CD4-positive, CD25-positive, alpha-beta regulatory T cell (primary cell): ENCODE data around the gene VSIG2. TPM values are rescaled to one million over a fixed set of nuclear protein-coding genes. Genes with fewer than 3 reads are reported as not detected.
A peak's percentile ranks its signal among the peaks of the same experiment; 100 is the strongest.

ENCODE experiments used
- ATAC-seq, 2 donors: fragments of 150-1000 bp; cut with Tn5 transposase; one replicate each; pipeline ENCODE4 v1.10.0; 2021; ENCODE audit warnings: low read depth in 2 of 2, moderate number of reproducible peaks in 2 of 2, moderate library complexity in 1 of 2
- DNase-seq, 3 donors: peaks; one replicate each; pipeline versions ENCODE4 v3.0.0 to v3.0.0-alpha.2; 2012 to 2022; ENCODE audit warnings: mixed read lengths in 1 of 3
- H3K27ac ChIP-seq: one replicate; pipeline ENCODE4 v1.7.0; 2013; ENCODE audit warnings: mild to moderate bottlenecking, low read length; ENCODE audit not compliant: insufficient read depth, poor library complexity, severe bottlenecking
- H3K27me3 ChIP-seq: one replicate; pipeline ENCODE4 v1.7.0; 2013; ENCODE audit warnings: low read length; ENCODE audit not compliant: control insufficient read depth, insufficient read depth
- H3K36me3 ChIP-seq: one replicate; pipeline ENCODE4 v1.7.0; 2013; ENCODE audit warnings: mild to moderate bottlenecking, low read length, moderate library complexity; ENCODE audit not compliant: control insufficient read depth, insufficient read depth
- H3K4me1 ChIP-seq: 2 replicates; pipeline ENCODE4 v1.7.0; 2013; ENCODE audit warnings: mild to moderate bottlenecking, low read length; ENCODE audit not compliant: insufficient read depth, control insufficient read depth, poor library complexity, severe bottlenecking
- H3K4me3 ChIP-seq: one replicate; pipeline ENCODE4 v1.7.0; 2013; ENCODE audit warnings: low read depth, mild to moderate bottlenecking, low read length, moderate library complexity
- H3K9me3 ChIP-seq, 2 experiments: 1 replicate in 1 of 2; 2 replicates in 1 of 2; pipeline ENCODE4 v1.7.0; 2013; ENCODE audit warnings: low read length in 2 of 2, mild to moderate bottlenecking in 1 of 2, moderate library complexity in 1 of 2; ENCODE audit not compliant: control insufficient read depth in 2 of 2
- H3K27ac Mint-ChIP-seq, 3 donors: one replicate each; pipeline ENCODE4 v1.8.0; 2020 to 2022; ENCODE audit warnings: mild to moderate bottlenecking in 3 of 3, mixed read lengths in 3 of 3, moderate library complexity in 2 of 3
- H3K27me3 Mint-ChIP-seq: one replicate; pipeline ENCODE4 v1.8.0; 2022; ENCODE audit warnings: mild to moderate bottlenecking, mixed read lengths
- H3K36me3 Mint-ChIP-seq: one replicate; pipeline ENCODE4 v1.8.0; 2020; ENCODE audit warnings: mixed read lengths
- H3K4me1 Mint-ChIP-seq, 4 donors: one replicate each; pipeline ENCODE4 v1.8.0; 2020 to 2022; ENCODE audit warnings: mixed read lengths in 4 of 4, mild to moderate bottlenecking in 1 of 4
- H3K4me3 Mint-ChIP-seq, 4 donors: one replicate each; pipeline ENCODE4 v1.8.0; 2020 to 2022; ENCODE audit warnings: mild to moderate bottlenecking in 4 of 4, mixed read lengths in 4 of 4, moderate library complexity in 3 of 4
- H3K9me3 Mint-ChIP-seq, 7 donors: one replicate each; pipeline ENCODE4 v1.8.0; 2020 to 2022; ENCODE audit warnings: mixed read lengths in 7 of 7, mild to moderate bottlenecking in 3 of 7, moderate library complexity in 2 of 7
- polyA plus RNA-seq, 4 donors: library from polyadenylated mRNA; unstranded; fragments of 300-500 nt; fragmentation: Illumina TruSeq; gene quantifications; one replicate each; pipeline ENCODE4 v1.2.3, GENCODE V29; 2021
- total RNA-seq: library from RNA; stranded (reverse); gene quantifications from one replicate; pipeline ENCODE4 v1.2.3, GENCODE V29; 2022

The VSIG2 gene
- total and polyA plus RNA-seq, 5 donors from 2014 or later: 0.44 to 3.9 (median 0.75) TPM

DNA sequence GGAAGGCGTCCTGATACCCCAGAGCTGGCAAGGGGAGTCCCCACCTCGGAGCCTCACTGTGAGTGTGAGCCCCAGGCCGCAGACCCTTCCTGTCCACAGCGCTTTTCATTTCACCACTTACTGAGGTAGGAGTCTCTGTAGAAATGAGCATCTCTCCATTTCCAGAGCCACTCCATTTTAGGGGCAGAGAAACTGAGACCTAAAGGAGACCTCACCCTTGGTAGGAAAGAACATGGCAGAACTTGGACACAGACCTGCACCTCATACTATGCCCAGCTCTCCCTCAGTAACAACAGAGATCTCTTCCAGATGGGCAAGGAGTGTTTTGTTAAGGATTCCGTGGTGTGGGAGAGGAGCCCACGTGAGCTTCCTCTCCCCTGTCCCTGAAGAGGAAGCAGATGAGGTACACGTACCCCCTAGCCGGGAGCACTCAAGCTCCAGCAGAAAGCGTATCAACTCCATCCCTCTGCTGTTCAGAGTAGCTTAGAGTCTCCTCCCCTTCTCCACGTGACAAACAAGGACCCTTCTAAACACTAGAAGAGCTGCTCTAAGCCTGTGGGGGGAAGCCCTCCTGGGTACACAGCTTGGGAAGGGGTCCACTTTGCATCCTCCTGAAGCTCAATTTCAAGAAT lies 532 bp upstream of the VSIG2 start:
- Mint-ChIP-seq H3K4me1 (peaks cover 0 to 10% (median 0%) of the 10 kb centered on the region in 4 donors), H3K27ac (peak overlapping the region in 1 of 3 donors; percentile 93)
- H3K27ac ChIP-seq: no peak overlapping the region

DNA sequence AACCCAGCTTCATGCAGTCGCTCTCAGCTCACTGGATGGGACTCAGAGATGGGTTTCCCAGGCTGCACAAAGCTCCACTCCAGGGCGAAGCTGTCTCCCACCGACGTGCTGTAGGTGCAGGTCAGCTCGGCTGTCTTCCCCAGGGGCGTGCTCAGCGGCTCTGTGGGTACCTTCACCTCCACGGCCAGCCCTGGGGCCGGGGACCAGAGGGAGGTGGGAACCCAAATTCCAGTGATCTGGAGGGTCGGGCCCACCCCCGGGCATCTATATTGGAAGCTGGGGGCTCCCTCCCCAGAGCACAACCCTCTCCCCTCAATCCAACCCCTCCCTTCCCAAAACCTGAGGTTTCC lies 689 bp downstream of the VSIG2 start:
- ATAC-seq (no peak), DNase-seq (no peak)
- Mint-ChIP-seq H3K4me3 (no peak overlapping the region), H3K36me3 (no peaks in the 10 kb centered on the region), H3K4me1 (peaks cover 0 to 16% (median 2%) of the 10 kb centered on the region in 4 donors), H3K9me3 (no peaks in the 10 kb centered on the region), H3K27me3 (peaks cover 21% of the 10 kb centered on the region), H3K27ac (no peak overlapping the region)
- Histone ChIP-seq H3K27me3 (no peaks in the 10 kb centered on the region), H3K4me1 (no peaks in the 10 kb centered on the region), H3K4me3 (no peak overlapping the region), H3K36me3 (no peaks in the 10 kb centered on the region), H3K27ac (no peak overlapping the region), H3K9me3 (no peaks in the 10 kb centered on the region)

More for the DNA sequence above, 532 bp upstream of the VSIG2 start:
- H3K27me3 Mint-ChIP-seq: peaks cover 29% of the 10 kb centered on the region
- H3K4me1 ChIP-seq: no peaks in the 10 kb centered on the region
- peaks cover 1% of the 10 kb centered on the region for H3K27me3 ChIP-seq
- H3K4me3 Mint-ChIP-seq: peak overlapping the region in 1 of 4 donors; percentile 45
- peaks cover 0 to 1% (median 0%) of the 10 kb centered on the region in 7 donors for H3K9me3 Mint-ChIP-seq
- no peaks in the 10 kb centered on the region for H3K9me3 ChIP-seq
- H3K36me3 ChIP-seq: no peaks in the 10 kb centered on the region
- no peaks in the 10 kb centered on the region for H3K36me3 Mint-ChIP-seq
- ATAC-seq (no peak), DNase-seq (no peak)
- no peak overlapping the region for H3K4me3 ChIP-seq

DNA sequence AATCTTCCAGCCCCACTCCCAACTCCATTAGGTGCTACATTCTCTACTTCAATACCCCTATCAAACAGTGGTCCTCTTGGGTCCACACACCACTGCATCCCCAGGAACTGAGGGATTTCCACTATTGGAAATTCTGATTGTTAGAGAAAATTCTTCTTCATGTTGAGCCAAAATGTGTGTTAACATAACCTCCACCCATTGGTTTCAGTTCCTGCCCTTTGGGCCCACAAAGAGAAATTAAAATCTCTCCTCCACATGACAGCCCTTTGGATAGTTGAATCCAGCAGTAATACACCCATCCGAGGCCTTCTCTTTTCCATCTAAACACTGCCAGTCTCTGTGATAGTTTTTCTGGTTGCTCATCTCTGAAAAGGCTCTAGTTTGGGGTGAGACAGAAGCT lies 2.1 kb downstream of the VSIG2 start:
- no peaks in the 10 kb centered on the region for H3K27me3 ChIP-seq
- peaks cover 0 to 21% (median 3%) of the 10 kb centered on the region in 4 donors for H3K4me1 Mint-ChIP-seq
- peaks cover 19% of the 10 kb centered on the region for H3K27me3 Mint-ChIP-seq
- no peaks in the 10 kb centered on the region for H3K9me3 ChIP-seq
- no peak overlapping the region for H3K27ac ChIP-seq
- H3K4me3 Mint-ChIP-seq: peak overlapping the region in 1 of 4 donors; percentile 56
- H3K4me1 ChIP-seq: peaks cover 7% of the 10 kb centered on the region
- ATAC-seq: no peak
- no peaks in the 10 kb centered on the region for H3K36me3 ChIP-seq
- H3K4me3 ChIP-seq: no peak overlapping the region
- H3K9me3 Mint-ChIP-seq: no peaks in the 10 kb centered on the region
- H3K27ac Mint-ChIP-seq: peak overlapping the region in 1 of 3 donors; percentile 20
- no peaks in the 10 kb centered on the region for H3K36me3 Mint-ChIP-seq
- DNase-seq: no peak

DNA sequence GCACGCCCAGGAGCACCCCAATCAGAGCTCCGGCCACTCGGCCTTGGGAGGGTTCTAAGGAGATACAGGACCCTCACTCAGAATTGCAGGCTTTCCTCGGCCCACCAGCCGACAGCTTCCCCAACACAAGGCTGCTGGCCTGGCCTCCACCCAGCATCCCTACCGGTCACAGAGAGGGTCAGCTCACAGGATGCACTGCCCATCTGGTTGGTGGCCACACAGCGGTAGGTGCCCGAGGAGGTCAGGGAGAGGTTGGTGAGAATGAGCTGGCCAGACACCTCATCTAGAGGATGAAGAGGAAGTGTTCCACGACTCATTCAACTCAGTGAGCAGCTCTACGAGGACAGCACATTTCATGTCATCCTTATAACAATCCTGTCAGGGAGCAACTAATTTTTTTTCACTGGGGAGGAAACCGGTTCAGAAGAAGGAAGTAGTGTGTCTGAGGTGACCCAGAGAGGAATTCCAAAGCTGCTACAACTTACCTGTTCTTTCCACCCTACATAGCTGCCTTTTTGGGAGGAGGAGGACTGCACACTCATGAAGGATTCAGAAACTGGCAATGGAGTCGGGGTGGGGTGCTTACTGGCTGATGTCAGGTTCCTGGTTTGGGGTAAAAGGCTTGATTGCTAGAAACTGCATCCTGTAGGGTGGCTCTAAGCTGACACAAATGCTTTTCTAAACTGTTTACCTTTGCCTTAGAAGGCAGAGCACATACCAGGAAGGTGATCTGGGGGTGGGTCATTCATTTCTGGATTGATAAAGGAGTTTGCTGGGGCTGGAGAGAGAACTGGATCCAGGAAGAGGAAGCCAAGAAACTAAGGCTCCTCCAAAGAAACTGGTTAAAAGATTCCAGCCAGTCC lies 3.3 kb downstream of the VSIG2 start:
- peak overlapping the region in 1 of 3 donors; percentile 5 for H3K27ac Mint-ChIP-seq
- no peaks in the 10 kb centered on the region for H3K9me3 ChIP-seq

DNA sequence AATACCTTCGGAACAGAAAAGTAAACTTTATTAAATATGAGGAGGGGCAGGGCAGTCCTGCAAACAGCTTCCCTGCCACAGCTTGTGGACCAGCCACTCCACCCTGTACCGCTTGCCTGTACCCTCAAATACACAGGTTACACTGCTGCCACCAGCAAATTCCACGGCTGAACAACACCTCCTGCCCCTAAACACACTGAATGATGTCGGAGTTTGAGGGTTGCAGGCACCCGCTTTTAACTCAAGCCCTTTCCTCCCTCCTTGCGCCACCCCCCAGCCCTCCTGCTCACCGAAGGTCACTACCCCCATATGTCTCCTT lies 4.0 kb downstream of the VSIG2 start:
- no peaks in the 10 kb centered on the region for H3K36me3 ChIP-seq
- peaks cover 7% of the 10 kb centered on the region for H3K4me1 ChIP-seq
- ATAC-seq (no peak), DNase-seq (no peak)
- Mint-ChIP-seq H3K27me3 (peaks cover 14% of the 10 kb centered on the region), H3K4me1 (peaks cover 0 to 24% (median 3%) of the 10 kb centered on the region in 4 donors), H3K4me3 (peak overlapping the region in 3 of 4 donors; percentile 40 to 96 (median 62)), H3K27ac (no peak overlapping the region), H3K36me3 (no peaks in the 10 kb centered on the region), H3K9me3 (no peaks in the 10 kb centered on the region)
- no peak overlapping the region for H3K27ac ChIP-seq
- H3K4me3 ChIP-seq: no peak overlapping the region
- H3K27me3 ChIP-seq: no peaks in the 10 kb centered on the region
- H3K9me3 ChIP-seq: no peaks in the 10 kb centered on the region

More for the DNA sequence above, 3.3 kb downstream of the VSIG2 start:
- Mint-ChIP-seq H3K36me3 (no peaks in the 10 kb centered on the region), H3K9me3 (no peaks in the 10 kb centered on the region), H3K4me1 (peaks cover 0 to 24% (median 3%) of the 10 kb centered on the region in 4 donors), H3K27me3 (peaks cover 14% of the 10 kb centered on the region), H3K4me3 (peak overlapping the region in 3 of 4 donors; percentile 40 to 96 (median 62))
- no peak overlapping the region for H3K27ac ChIP-seq
- H3K4me1 ChIP-seq: peaks cover 7% of the 10 kb centered on the region
- no peak overlapping the region for H3K4me3 ChIP-seq
- no peak for DNase-seq
- no peak for ATAC-seq
- H3K36me3 ChIP-seq: no peaks in the 10 kb centered on the region
- H3K27me3 ChIP-seq: no peaks in the 10 kb centered on the region

DNA sequence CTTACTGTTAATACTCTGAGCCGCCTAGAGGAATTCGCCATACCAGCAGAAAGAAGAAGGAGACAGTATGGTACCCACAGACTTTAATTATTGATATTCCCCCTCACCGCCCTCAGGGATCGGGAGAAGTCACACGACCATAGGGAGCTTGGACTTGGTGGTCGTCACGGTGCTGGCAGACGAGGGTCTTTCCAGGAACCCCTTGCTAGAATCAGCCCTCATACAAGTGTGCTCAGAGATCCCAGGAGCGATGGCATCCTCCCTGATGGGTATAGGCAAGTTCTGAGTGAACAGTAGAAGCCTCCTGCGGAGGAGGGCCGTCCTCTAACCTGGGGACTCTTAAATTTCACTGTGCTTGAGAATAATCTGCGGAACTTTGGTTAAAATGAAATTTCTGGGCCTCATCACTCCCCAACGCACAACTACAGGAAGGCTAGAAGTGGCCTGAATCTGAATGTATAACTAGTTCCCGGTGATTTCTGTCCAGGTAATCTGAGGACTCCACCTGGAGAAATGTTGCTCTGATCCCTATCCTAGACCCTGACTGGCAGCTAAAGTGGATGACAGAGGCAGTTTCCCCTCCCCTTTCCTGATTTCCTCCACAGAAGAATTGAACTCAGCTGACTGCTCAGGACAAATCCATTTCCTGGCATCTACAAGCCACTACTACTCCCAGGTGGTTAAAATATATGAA lies 4.5 kb downstream of the VSIG2 start:
- no peak for ATAC-seq
- Mint-ChIP-seq H3K36me3 (no peaks in the 10 kb centered on the region), H3K9me3 (no peaks in the 10 kb centered on the region), H3K27me3 (peaks cover 14% of the 10 kb centered on the region), H3K4me1 (peaks cover 0 to 24% (median 3%) of the 10 kb centered on the region in 4 donors), H3K27ac (peak overlapping the region; percentile 66 to 98 (median 84)), H3K4me3 (peak overlapping the region; percentile 95 to 100 (median 98))
- Histone ChIP-seq H3K4me1 (peaks cover 7% of the 10 kb centered on the region), H3K9me3 (no peaks in the 10 kb centered on the region), H3K4me3 (peak overlapping the region; percentile 86), H3K27me3 (no peaks in the 10 kb centered on the region), H3K36me3 (no peaks in the 10 kb centered on the region), H3K27ac (no peak overlapping the region)
- no peak for DNase-seq

DNA sequence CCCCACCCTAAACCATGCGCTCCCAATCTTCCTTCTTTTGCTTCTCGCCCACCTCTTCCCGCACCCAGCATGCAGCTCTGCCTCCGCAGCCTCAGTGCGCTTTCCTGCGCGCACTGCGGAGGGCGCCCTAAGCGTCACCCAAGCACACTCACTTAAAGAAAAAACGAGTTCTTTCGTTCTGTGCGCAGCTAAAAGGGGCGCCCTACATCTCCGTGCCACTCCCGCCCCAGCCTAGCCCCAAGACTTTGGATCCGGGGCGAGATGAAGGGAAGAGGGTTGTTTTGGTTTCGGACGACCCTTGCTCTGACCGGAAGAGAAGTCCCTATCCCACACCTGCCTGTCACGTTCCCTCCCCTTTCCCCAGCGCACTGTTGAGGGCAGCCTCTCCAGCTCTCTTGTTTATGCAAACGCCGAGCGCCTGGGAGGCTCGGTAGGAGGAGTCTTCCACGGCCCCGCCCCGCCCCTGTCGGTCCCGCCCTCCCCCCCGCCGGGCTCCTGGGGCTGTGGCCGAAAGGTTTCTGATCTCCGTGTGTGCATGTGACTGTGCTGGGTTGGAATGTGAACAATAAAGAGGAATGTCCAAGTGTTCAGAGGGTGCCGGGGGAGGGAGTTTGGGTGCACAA lies 5.3 kb downstream of the VSIG2 start:
- DNase-seq: peak; percentile 59 to 83 (median 80)
- no peaks in the 10 kb centered on the region for H3K9me3 Mint-ChIP-seq
- Histone ChIP-seq H3K4me3 (peak overlapping the region; percentile 86), H3K27ac (peak overlapping the region; percentile 45), H3K4me1 (peaks cover 7% of the 10 kb centered on the region), H3K9me3 (no peaks in the 10 kb centered on the region), H3K36me3 (no peaks in the 10 kb centered on the region), H3K27me3 (no peaks in the 10 kb centered on the region)
- peak overlapping the region; percentile 95 to 100 (median 98) for H3K4me3 Mint-ChIP-seq
- peaks cover 14% of the 10 kb centered on the region for H3K27me3 Mint-ChIP-seq
- peaks cover 0 to 24% (median 3%) of the 10 kb centered on the region in 4 donors for H3K4me1 Mint-ChIP-seq
- peak; percentile 81 to 86 for ATAC-seq
- H3K27ac Mint-ChIP-seq: peak overlapping the region; percentile 50 to 98 (median 84)
- H3K36me3 Mint-ChIP-seq: no peaks in the 10 kb centered on the region
